ENCODE measurements around the gene CSRP2. TPM values are rescaled to one million over a fixed set of nuclear protein-coding genes. Genes with fewer than 3 reads are reported as not detected.

CSRP2 gene
- total RNA-seq, 2 donors from 2014 or later = 75.0 to 93.5 TPM

- H3K36me3 ChIP-seq = peaks cover 18% of the 10 kb centered on the region
- ATAC-seq (ENCODE audit: insufficient number of reproducible peaks, low FRiP score, low read depth) = no peak
These were observed 22.7 kb downstream of the CSRP2 start for GRCh38 chr12:76856018-76856644.

GRCh38 chr12:76855271-76855670 lies 23.5 kb downstream of the CSRP2 start:
- no peak for DNase-seq (ENCODE audit: low spot score)
- H3K4me1 ChIP-seq (ENCODE audit: control insufficient read depth in 1 of 2, low read depth in 2 of 2) = peaks cover 0 to 2% of the 10 kb centered on the region in 2 donors
- no peak overlapping the region for H3K4me3 ChIP-seq
- no peaks in the 10 kb centered on the region for H3K27me3 ChIP-seq (replicated peaks; ENCODE audit: insufficient read depth)
- peaks cover 18% of the 10 kb centered on the region for H3K36me3 ChIP-seq
- H3K9me3 ChIP-seq = no peaks in the 10 kb centered on the region
- H3K27ac ChIP-seq = no peak overlapping the region
- no peak for TF ChIP-seq CTCF (IDR thresholded peaks at IDR 0.05)
- ATAC-seq (ENCODE audit: insufficient number of reproducible peaks, low FRiP score, low read depth) = no peak

More at GRCh38 chr12:76856018-76856644, 22.7 kb downstream of the CSRP2 start:
- H3K9me3 ChIP-seq = no peaks in the 10 kb centered on the region
- peaks cover 0 to 10% of the 10 kb centered on the region in 2 donors for H3K4me1 ChIP-seq (ENCODE audit: control insufficient read depth in 1 of 2, low read depth in 2 of 2)
- no peak for TF ChIP-seq CTCF (IDR thresholded peaks at IDR 0.05)
- no peaks in the 10 kb centered on the region for H3K27me3 ChIP-seq (replicated peaks; ENCODE audit: insufficient read depth)
- no peak overlapping the region for H3K4me3 ChIP-seq
- no peak for DNase-seq (ENCODE audit: low spot score)
- no peak overlapping the region for H3K27ac ChIP-seq

DNA sequence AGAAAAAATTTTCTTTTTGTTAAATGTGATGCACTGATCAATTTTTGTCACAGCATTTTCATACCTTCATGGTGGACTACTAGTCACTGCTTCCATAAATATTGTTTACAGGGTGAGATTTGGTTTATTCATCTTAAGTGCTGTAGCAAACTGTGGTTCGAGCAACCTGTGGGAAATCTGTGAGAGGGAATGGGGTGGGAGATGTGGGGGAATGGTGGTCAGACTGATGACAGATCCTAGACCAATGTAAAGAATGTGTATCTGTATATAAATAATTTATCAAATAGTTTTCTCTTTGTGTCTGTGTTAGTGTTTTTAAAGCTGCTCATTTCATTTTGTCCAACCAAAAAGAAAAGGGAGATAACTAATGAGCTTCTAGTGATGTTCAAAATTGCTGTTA lies 26.7 kb downstream of the CSRP2 start:
- no peak for TF ChIP-seq CTCF (IDR thresholded peaks at IDR 0.05)
- no peak overlapping the region for H3K4me3 ChIP-seq
- H3K9me3 ChIP-seq = no peaks in the 10 kb centered on the region
- DNase-seq (ENCODE audit: low spot score) = no peak
- H3K4me1 ChIP-seq (ENCODE audit: control insufficient read depth in 1 of 2, low read depth in 2 of 2) = no peaks in the 10 kb centered on the region
- H3K27ac ChIP-seq = no peak overlapping the region
- no peak for ATAC-seq (ENCODE audit: insufficient number of reproducible peaks, low FRiP score, low read depth)
- peaks cover 10% of the 10 kb centered on the region for H3K36me3 ChIP-seq
- H3K27me3 ChIP-seq (replicated peaks; ENCODE audit: insufficient read depth) = no peaks in the 10 kb centered on the region

DNA sequence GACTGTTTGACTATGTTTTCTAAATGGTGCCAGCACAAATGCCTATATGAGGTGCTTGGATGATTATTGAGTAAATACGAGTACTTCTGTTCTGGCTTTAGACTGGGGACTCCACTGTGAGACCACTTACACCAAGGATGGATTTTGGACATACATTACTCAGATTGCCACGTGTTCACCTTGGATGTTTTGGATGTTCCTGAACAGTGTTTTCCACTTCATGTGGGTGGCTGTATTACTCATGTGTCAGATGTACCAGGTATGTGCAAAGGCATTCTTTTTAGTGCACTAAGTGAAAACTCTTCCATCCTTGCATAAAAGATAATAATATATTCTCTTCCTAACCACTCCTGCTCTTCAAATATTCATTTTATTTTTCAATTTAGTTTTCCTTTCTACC lies 30.7 kb downstream of the CSRP2 start:
- no peak for TF ChIP-seq CTCF (IDR thresholded peaks at IDR 0.05)
- H3K27me3 ChIP-seq (replicated peaks; ENCODE audit: insufficient read depth) = no peaks in the 10 kb centered on the region
- H3K27ac ChIP-seq = no peak overlapping the region
- DNase-seq (ENCODE audit: low spot score) (no peak), ATAC-seq (ENCODE audit: insufficient number of reproducible peaks, low FRiP score, low read depth) (no peak)
- H3K9me3 ChIP-seq = no peaks in the 10 kb centered on the region
- H3K36me3 ChIP-seq = peaks cover 7% of the 10 kb centered on the region
- H3K4me1 ChIP-seq (ENCODE audit: control insufficient read depth in 1 of 2, low read depth in 2 of 2) = no peaks in the 10 kb centered on the region
- no peak overlapping the region for H3K4me3 ChIP-seq

- ATAC-seq (ENCODE audit: insufficient number of reproducible peaks, low FRiP score, low read depth) = no peak
- H3K27ac ChIP-seq = no peak overlapping the region
- no peaks in the 10 kb centered on the region for H3K9me3 ChIP-seq
- no peak overlapping the region for H3K4me3 ChIP-seq
- peaks cover 7% of the 10 kb centered on the region for H3K36me3 ChIP-seq
- no peaks in the 10 kb centered on the region for H3K4me1 ChIP-seq (ENCODE audit: control insufficient read depth in 1 of 2, low read depth in 2 of 2)
- no peak for DNase-seq (ENCODE audit: low spot score)
- H3K27me3 ChIP-seq (replicated peaks; ENCODE audit: insufficient read depth) = no peaks in the 10 kb centered on the region
- no peak for TF ChIP-seq CTCF (IDR thresholded peaks at IDR 0.05)
These were observed 31.6 kb downstream of the CSRP2 start for GRCh38 chr12:76847260-76847659.
